Measurements from ENCODE around the gene ACO1.

The ACO1 gene

DNA sequence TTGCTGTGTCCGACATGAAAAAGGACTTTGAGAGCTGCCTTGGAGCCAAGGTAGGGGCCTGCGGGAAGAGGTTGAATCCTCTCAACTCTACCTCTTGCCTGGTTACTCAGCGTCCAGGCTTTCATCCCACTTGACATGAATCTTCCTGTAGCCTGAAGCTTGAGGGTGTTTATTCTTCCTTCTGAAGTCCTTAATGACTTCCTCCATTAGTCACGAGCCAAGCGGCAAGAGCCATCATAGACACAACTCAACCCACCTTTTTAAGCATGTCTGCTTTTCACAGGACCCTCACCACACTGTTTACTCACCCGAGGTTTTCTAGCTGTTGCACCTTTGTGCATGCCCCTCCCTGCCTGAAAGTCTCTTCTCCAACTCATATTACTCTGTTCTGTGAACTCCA is 40.2 kb downstream of the ACO1 start:
- Histone ChIP-seq H3K4me3 (ENCODE audit: low read length, poor library complexity, severe bottlenecking) (no peak overlapping the region), H3K9me2 (replicated peaks; ENCODE audit: low read depth, low read length) (no peaks in the 10 kb centered on the region), H3K4me1 (ENCODE audit: insufficient read depth, low read length, poor library complexity, severe bottlenecking) (peaks cover 21% of the 10 kb centered on the region), H3K36me3 (ENCODE audit: insufficient read depth, low read length) (peaks cover 16% of the 10 kb centered on the region; the same call in 1 of the 2 replicates), H4K20me1 (ENCODE audit: insufficient read depth, low read length, poor library complexity, severe bottlenecking) (no peaks in the 10 kb centered on the region), H3K79me2 (ENCODE audit: insufficient read depth, low read length) (no peaks in the 10 kb centered on the region), H3K9ac (ENCODE audit: low read depth, low read length, poor library complexity, severe bottlenecking) (no peak overlapping the region), H3F3A (ENCODE audit: low read depth) (no peaks in the 10 kb centered on the region; the same call in 1 of the 2 replicates), H2AFZ (ENCODE audit: low read length) (no peak overlapping the region), H3K27me3 (ENCODE audit: insufficient read depth, low read length, poor library complexity, severe bottlenecking) (no peaks in the 10 kb centered on the region), H3K9me3 (ENCODE audit: insufficient read depth, low read depth, low read length) (no peaks in the 10 kb centered on the region), H3K4me2 (ENCODE audit: low read depth, low read length, poor library complexity, severe bottlenecking) (no peak overlapping the region)
- TF ChIP-seq EZH2phosphoT487 (IDR thresholded peaks at IDR 0.05; ENCODE audit: borderline replicate concordance), result no peak
- TF ChIP-seq, protein P1, sequence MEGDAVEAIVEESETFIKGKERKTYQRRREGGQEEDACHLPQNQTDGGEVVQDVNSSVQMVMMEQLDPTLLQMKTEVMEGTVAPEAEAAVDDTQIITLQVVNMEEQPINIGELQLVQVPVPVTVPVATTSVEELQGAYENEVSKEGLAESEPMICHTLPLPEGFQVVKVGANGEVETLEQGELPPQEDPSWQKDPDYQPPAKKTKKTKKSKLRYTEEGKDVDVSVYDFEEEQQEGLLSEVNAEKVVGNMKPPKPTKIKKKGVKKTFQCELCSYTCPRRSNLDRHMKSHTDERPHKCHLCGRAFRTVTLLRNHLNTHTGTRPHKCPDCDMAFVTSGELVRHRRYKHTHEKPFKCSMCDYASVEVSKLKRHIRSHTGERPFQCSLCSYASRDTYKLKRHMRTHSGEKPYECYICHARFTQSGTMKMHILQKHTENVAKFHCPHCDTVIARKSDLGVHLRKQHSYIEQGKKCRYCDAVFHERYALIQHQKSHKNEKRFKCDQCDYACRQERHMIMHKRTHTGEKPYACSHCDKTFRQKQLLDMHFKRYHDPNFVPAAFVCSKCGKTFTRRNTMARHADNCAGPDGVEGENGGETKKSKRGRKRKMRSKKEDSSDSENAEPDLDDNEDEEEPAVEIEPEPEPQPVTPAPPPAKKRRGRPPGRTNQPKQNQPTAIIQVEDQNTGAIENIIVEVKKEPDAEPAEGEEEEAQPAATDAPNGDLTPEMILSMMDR (conservative IDR thresholded peaks at IDR 0.05; ENCODE audit: low read length), result no peak

DNA sequence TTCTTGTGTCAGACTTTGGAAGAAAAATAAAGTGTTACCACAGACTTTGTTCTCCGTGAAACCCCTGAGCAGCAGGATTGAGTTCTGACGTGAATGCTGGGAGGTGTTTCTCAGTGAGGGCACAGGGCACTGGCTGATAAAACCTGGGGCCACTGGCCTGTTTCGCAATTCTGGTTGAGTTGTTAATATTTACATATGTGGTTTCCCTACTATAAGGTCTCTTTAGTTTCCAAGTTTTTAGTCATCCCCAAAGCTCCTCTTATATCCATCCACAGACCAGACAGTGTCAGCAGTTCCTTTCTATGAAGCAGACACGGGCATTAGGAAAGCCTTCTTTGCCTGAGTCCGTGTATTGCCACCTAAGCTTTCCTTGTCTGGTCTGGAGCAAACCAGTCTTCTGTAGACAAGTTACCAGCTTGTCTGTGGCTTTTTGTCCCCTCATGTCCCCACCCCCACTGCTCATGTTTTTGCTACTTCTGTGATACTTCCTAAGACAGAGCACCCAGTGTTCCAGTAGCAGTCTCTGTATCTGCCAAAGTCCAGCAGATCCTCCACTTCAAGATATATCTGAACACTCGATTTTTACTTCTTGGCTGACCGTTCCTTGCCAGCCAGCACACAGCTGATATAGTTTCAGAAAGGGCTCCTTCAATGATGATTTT is 42.0 kb downstream of the ACO1 start:
- Histone ChIP-seq H3K27me3 (ENCODE audit: insufficient read depth, low read length, poor library complexity, severe bottlenecking) (no peaks in the 10 kb centered on the region), H3K4me2 (ENCODE audit: low read depth, low read length, poor library complexity, severe bottlenecking) (peak overlapping the region; percentile 73)

DNA sequence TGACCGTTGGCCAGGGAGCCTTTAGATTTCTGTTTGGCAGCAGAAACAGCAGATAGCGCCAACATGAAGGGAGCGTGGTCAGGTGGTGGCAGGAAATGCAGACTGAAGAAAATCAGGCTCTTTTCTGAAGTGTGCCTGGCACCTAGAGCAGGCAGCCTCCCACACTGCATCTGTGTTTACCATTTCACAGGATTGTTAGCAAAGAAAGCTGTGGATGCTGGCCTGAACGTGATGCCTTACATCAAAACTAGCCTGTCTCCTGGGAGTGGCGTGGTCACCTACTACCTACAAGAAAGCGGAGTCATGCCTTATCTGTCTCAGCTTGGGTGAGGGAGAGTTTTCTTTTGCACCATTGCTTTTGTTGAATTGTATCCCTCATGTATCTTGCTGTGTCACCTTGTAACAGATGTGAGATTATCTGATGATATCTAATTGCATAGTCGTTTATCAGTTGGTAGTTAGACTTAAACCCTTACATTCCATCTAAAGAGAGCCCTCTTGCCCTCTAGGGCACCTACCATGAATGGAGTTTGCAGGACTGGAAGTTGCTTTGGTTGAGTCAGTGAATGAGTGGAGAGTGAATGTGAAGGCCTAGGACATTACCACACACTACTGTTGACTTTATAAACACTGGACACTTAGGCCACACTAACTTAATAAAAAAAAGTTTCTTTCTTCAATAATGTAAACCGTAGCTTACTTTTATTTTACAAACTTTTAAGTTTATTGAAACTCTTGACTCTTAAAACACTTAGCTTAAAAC is 42.8 kb downstream of the ACO1 start:
- H3K4me3 ChIP-seq (ENCODE audit: low read length, poor library complexity, severe bottlenecking), result peak overlapping the region; percentile 66
- peaks cover 21% of the 10 kb centered on the region for H3K4me1 ChIP-seq (ENCODE audit: insufficient read depth, low read length, poor library complexity, severe bottlenecking)
- H3K79me2 ChIP-seq (ENCODE audit: insufficient read depth, low read length), result no peaks in the 10 kb centered on the region
- H3K27me3 ChIP-seq (ENCODE audit: insufficient read depth, low read length, poor library complexity, severe bottlenecking), result no peaks in the 10 kb centered on the region
- H3F3A ChIP-seq (ENCODE audit: low read depth), result no peaks in the 10 kb centered on the region; the same call in 1 of the 2 replicates
- H3K9me2 ChIP-seq (replicated peaks; ENCODE audit: low read depth, low read length), result no peaks in the 10 kb centered on the region
- H3K9ac ChIP-seq (ENCODE audit: low read depth, low read length, poor library complexity, severe bottlenecking), result peak overlapping the region; percentile 60
- peak overlapping the region; percentile 83 for H2AFZ ChIP-seq (ENCODE audit: low read length)
- peak overlapping the region; percentile 73 for H3K4me2 ChIP-seq (ENCODE audit: low read depth, low read length, poor library complexity, severe bottlenecking)
- H3K9me3 ChIP-seq (ENCODE audit: insufficient read depth, low read depth, low read length), result no peaks in the 10 kb centered on the region
- no peaks in the 10 kb centered on the region for H4K20me1 ChIP-seq (ENCODE audit: insufficient read depth, low read length, poor library complexity, severe bottlenecking)
- TF ChIP-seq, protein P1 (conservative IDR thresholded peaks at IDR 0.05; ENCODE audit: low read length), result peak; percentile 39
- no peak for TF ChIP-seq EZH2phosphoT487 (IDR thresholded peaks at IDR 0.05; ENCODE audit: borderline replicate concordance)
- H3K36me3 ChIP-seq (ENCODE audit: insufficient read depth, low read length), result peaks cover 12% of the 10 kb centered on the region; the same call in 1 of the 2 replicates

More for the DNA sequence above, 42.0 kb downstream of the ACO1 start:
- Histone ChIP-seq H4K20me1 (ENCODE audit: insufficient read depth, low read length, poor library complexity, severe bottlenecking) (no peaks in the 10 kb centered on the region), H3F3A (ENCODE audit: low read depth) (no peaks in the 10 kb centered on the region; the same call in 1 of the 2 replicates), H3K4me3 (ENCODE audit: low read length, poor library complexity, severe bottlenecking) (peak overlapping the region; percentile 66), H3K9me2 (replicated peaks; ENCODE audit: low read depth, low read length) (no peaks in the 10 kb centered on the region), H3K79me2 (ENCODE audit: insufficient read depth, low read length) (no peaks in the 10 kb centered on the region), H3K4me1 (ENCODE audit: insufficient read depth, low read length, poor library complexity, severe bottlenecking) (peaks cover 21% of the 10 kb centered on the region), H2AFZ (ENCODE audit: low read length) (peak overlapping the region; percentile 83; the same call in 1 of the 2 replicates), H3K9me3 (ENCODE audit: insufficient read depth, low read depth, low read length) (no peaks in the 10 kb centered on the region), H3K9ac (ENCODE audit: low read depth, low read length, poor library complexity, severe bottlenecking) (peak overlapping the region; percentile 60), H3K36me3 (ENCODE audit: insufficient read depth, low read length) (peaks cover 16% of the 10 kb centered on the region; the same call in 1 of the 2 replicates)
- TF ChIP-seq, protein P1 (conservative IDR thresholded peaks at IDR 0.05; ENCODE audit: low read length), result no peak
- no peak for TF ChIP-seq EZH2phosphoT487 (IDR thresholded peaks at IDR 0.05; ENCODE audit: borderline replicate concordance)

All from Loucy (cell line).